HG02759 (cell line): ENCODE results near the gene SUB1.
"Not testable (repeated sequence)": the region's sequence is repeated elsewhere in the genome, so short reads cannot be mapped to it uniquely, and the experiment has no call there.

ENCODE experiments used
- ATAC-seq: cut with Tn5 transposase; IDR thresholded peaks from one replicate; pipeline ENCODE4 v1.9.1; 2021; ENCODE audit warnings: mild to moderate bottlenecking, moderate library complexity; ENCODE audit not compliant: unreplicated experiment

Gene SUB1

GRCh38 chr5:32585446-32586275, at the start of gene SUB1:
Gene SUB1 (plus strand): TSS chr5:32585557. CDS start chr5:32588513, 2,956 bp downstream.
- ATAC-seq = peak; percentile 61

GRCh38 chr5:32536246-32536645, 49.1 kb upstream of the SUB1 start:
- ATAC-seq = no peak

DNA sequence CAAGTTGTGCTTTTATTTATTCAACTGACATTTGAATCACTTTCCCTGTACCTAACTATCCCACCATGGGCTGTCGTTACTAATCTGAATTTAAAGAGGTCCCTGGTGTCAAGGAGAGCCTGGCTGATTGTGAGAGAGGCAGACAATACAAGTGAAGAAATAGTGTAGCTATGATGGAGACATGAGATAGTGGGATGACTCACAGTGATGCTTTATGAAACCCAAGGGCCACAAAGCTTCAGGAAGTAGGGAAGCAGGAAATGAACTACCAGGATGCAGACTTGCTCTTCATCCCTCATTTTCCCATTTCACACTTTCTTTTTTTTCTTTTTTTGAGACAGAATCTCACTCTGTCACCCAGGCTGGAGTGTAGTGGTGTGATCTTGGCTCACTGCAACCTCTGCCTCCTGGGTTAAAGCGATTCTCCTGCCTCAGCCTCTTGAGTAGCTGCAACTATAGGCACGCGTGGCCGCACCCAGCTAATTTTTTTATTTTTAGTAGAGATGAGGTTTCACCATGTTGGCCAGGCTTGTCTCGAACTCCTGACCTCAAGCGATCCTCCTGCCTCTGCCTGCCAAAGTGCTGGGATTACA, 47.8 kb upstream of the SUB1 start:
- ATAC-seq = peak; percentile 25

- peak; percentile 78 for ATAC-seq
Observed at GRCh38 chr5:32538031-32538547, 47.3 kb upstream of the SUB1 start.

DNA sequence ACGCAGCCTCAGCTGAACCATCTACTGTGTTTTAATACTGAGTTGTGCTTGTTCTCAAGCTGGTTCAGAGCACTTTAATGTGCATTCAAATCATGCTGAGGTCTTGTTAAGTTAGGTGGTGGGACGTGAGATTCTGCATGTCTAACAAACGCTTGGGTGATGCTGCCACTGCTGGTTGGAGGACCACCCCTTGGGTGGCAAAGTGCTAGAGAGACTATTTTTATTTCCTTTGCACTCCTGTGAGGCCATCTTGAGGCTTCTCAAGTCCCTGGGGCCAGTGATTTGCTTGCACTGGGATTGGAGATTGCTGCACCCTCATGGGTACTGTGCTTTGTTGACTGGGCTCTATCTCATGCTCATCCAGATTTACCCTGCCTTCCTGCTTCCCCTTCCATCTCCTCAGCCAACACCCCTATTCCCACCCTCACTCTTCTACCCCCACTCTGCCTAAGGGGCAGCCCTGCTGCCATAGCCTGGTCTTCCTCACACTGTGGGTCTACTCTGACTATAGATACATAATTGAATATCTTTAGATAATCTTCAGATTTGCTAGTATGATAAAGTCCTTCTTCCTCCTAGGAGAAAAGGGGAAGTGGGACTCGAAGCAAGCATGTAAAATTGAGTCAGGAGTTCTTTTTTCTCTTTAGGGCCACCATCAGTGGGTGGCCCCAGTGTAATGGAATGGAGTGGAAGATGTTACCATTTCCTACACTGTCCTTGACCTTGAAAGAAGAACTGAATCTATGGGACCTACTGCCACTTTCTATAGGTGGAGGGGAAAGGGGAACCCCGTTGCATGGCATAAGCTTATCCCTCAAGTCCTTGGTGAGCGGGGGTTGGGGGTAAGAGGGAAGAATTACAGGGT, 45.1 kb upstream of the SUB1 start:
- ATAC-seq = no peak

- no peak for ATAC-seq
Observed at GRCh38 chr5:32541241-32541640, 44.1 kb upstream of the SUB1 start.

DNA sequence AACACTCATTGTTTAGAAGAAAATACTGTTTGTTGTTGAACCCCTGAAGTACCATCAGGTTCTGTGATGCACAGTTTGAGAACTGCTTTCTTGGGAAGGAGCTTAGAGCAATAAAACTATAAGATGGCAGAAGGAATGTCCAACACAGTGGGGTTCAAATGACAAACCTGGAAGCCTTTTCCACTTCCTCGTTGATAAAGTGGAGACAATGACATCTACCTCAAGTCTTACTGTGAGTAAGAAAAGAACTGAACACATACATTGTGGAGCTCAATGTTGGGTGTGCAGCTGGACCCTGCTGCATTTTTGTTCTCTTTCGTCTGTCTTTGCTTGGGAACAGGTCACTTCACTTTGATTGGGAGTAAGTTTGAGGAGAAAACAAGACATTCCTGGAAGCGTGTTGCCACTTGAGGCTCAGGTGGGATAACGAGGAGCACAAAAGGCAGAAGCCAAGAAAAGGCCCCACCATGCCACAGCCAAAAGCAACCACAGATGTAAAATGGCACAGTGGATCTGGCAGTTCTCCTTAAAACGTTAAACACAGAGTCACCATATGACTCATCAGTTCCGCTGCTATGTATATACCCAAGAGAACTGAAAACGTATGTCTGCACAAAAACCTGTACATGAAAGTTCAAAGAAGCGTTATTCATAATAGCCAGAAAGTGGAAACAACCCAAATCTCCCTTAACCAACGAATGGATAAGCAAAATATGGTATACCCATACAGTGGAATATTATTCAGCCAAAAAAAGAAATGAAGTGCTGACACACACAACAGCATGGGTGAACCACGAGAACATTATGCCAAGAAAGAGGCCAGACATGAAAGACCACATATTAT, 42.9 kb upstream of the SUB1 start:
- ATAC-seq = peak; percentile 77

- no peak for ATAC-seq
Observed at GRCh38 chr5:32543291-32543690, 42.1 kb upstream of the SUB1 start.

DNA sequence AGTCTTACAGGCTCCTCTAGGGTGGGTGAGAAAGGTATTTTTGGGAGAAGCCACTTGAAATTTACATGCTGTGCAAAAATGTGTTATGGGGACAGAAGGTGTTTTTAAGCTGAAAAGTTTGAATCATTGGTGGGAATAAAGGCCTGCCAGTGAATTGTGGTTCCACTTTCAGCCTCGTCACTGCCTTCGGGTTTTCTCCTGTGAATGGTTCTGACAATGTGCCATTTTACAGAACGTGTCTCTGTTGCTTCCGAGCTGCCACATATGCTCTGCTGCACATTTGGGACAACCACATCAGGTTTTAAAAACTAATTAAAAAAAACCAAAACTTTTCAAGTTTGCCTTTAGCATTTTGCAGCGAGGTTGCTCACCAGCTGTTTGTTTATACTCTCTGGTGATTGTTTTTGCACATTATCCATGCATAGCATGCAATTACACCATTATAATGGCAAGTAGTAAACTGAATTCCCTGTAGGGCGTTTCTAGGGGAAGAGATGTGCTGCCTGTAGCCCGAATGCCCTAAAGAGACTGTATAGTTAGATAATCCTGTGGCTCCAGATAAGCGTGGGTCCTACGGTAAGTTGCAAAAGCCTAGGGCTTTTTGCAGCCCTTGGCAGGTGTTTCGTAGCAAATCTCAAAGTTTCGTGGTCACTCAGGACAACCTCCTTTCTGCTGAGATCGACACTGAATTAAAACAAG, 40.1 kb upstream of the SUB1 start:
- ATAC-seq = no peak

GRCh38 chr5:32551194-32551593, 34.2 kb upstream of the SUB1 start:
- ATAC-seq = no peak

DNA sequence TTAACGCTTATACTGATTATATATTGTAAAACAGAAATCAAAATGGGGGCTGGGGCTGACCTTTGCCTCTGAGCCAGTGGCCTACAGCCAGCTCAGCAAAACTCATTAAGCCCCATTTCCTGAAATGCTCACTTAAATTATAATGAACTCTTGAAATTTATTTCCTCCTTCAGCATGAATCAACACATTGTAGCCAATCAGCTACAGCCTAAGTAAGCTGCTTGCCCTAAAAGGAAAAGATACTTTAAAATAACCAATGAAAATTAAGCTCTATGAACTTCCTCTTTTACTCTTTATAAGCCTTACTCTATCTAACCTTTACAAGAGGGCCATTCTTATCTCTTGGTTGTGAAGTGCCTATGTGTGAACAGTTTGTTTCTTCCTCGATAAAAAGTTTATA, 33.5 kb upstream of the SUB1 start:
- ATAC-seq = no peak

DNA sequence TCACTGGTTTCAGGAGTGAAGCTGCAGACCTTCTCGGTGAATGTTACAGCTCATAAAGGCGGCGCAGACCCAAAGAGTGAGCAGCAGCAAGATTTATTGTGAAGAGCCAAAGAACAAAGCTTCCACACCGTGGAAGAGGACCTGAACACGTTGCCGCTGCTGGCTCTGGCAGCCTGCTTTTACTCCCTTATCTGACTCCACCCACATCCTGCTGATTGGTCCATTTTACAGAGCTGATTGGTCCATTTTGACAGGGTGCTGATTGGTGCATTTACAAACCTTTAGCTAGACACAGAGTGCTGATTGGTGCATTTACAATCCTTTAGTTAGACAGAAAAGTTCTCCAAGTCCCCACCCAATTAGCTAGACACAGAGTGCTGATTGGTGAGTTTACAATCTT, 32.9 kb upstream of the SUB1 start:
- ATAC-seq = not testable (repeated sequence)

GRCh38 chr5:32552936-32553335, 32.4 kb upstream of the SUB1 start:
- no peak for ATAC-seq

DNA sequence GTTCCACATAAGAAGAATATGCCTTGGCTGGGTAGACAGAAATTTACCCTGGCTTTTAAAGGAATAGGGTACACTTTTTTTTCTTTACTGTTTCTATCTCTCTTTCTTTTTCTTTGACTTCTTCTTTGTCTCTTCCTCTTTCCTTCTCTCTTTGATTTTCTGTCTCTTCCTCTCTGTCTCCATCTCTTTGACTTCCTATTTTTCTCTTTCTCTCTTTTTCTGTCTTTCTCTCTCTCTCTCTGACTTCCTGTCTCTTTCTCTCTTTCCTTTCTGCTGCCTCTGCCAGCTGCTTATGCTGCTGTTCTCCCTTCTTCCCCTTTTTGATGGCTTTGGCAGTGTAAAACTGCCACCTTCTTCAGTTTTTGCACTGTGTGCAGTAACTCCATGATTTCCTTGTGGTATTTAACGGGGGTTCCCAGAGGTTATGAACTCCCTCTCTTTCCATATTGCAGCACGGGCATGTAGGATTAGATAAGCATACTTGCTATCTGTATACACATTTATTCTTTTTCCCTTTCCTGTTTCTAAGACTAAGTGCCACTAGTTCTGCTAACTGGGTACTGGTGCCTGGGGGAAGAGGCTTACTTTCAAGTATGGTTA, 31.1 kb upstream of the SUB1 start:
- not testable (repeated sequence) for ATAC-seq

GRCh38 chr5:32556543-32556942, 28.8 kb upstream of the SUB1 start:
- ATAC-seq = not testable (repeated sequence)

- no peak for ATAC-seq
Observed at GRCh38 chr5:32559411-32559810, 25.9 kb upstream of the SUB1 start.

- ATAC-seq = no peak
Observed at GRCh38 chr5:32559921-32560320, 25.4 kb upstream of the SUB1 start.

- ATAC-seq = no peak
Observed at GRCh38 chr5:32562056-32562455, 23.3 kb upstream of the SUB1 start.

- ATAC-seq = no peak
Observed at GRCh38 chr5:32562843-32563242, 22.5 kb upstream of the SUB1 start.
